ENCODE data around the gene OR10H1.
"Not testable (repeated sequence)": the region's sequence is repeated elsewhere in the genome, so short reads cannot be mapped to it uniquely, and the experiment has no call there.

Gene OR10H1

GRCh38 chr19:15846923-15847322, 31.5 kb upstream of the OR10H1 start:
- ChIA-PET POLR2A (no interaction called here), CTCF (no interaction called here)
- TF ChIP-seq, protein P1, sequence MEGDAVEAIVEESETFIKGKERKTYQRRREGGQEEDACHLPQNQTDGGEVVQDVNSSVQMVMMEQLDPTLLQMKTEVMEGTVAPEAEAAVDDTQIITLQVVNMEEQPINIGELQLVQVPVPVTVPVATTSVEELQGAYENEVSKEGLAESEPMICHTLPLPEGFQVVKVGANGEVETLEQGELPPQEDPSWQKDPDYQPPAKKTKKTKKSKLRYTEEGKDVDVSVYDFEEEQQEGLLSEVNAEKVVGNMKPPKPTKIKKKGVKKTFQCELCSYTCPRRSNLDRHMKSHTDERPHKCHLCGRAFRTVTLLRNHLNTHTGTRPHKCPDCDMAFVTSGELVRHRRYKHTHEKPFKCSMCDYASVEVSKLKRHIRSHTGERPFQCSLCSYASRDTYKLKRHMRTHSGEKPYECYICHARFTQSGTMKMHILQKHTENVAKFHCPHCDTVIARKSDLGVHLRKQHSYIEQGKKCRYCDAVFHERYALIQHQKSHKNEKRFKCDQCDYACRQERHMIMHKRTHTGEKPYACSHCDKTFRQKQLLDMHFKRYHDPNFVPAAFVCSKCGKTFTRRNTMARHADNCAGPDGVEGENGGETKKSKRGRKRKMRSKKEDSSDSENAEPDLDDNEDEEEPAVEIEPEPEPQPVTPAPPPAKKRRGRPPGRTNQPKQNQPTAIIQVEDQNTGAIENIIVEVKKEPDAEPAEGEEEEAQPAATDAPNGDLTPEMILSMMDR (IDR thresholded peaks at IDR 0.05; ENCODE audit: control extremely low read depth, extremely low read depth, low read depth, missing control alignments) = no peak
- DNase-seq (ENCODE audit: extremely low spot score) = no peak

DNA sequence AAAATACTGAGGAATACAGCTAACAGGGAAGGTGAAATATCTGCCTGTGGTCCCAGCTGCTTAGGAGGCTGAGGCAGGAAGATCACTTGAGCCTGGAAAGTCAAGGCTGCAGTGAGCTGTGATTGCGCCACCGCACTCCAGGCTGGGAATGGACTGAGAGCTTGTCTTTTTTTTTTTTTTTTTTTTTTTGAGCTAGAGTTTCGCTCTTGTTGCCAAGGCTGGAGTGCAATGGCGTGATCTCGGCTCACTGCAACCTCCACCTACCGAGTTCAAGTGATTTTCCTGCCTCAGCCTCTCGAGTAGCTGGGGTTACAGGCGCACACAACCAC, 28.4 kb upstream of the OR10H1 start:
- DNase-seq (ENCODE audit: extremely low spot score); CTCF ChIA-PET: not testable (repeated sequence)
- POLR2A ChIA-PET = interaction anchor here (0.5 to 0.7 kb wide), 3 partner anchors 10 to 1192 kb away, joined by 4 to 7 read pairs (median 4); no protein-coding TSS in a partner anchor

DNA sequence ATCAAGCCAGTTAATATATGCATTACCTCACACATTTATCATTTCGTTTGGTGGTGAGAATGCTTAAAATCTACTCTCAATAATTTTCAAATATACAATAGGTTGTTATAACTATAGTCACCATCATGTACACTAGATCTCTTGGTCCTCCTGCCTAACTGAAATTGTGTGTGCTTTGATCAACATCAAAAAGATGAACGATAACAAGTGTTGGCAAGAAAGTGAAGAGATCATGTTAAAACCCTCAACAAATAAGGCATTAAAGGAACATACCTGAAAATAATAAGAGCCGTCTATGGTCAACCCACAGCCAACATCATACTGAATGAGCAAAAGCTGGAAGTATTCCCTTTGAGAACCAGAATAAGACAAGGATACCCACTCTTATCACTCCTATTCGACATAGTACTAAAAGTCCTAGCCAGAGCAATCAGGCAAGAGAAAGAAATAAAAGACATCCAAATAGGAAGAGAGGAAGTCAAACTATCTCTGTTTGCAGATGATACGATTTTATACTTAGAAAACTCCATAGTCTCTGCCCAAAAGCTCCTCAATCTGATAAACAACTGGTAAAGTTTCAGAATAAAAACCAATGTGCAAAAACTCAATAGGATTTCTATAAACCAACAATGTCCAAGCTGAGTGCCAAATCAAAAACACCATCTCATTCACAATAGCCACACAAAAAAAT, 27.9 kb upstream of the OR10H1 start:
- TF ChIP-seq, protein P1 (IDR thresholded peaks at IDR 0.05; ENCODE audit: control extremely low read depth, extremely low read depth, low read depth, missing control alignments) = no peak
- ChIA-PET CTCF (no interaction called here), POLR2A (no interaction called here)
- no peak for DNase-seq (ENCODE audit: extremely low spot score)

- DNase-seq (ENCODE audit: extremely low spot score) = no peak
- ChIA-PET CTCF (no interaction called here), POLR2A (no interaction called here)
- TF ChIP-seq, protein P1 (IDR thresholded peaks at IDR 0.05; ENCODE audit: control extremely low read depth, extremely low read depth, low read depth, missing control alignments) = no peak
Measured at GRCh38 chr19:15841875-15842569, 26.6 kb upstream of the OR10H1 start.

DNA sequence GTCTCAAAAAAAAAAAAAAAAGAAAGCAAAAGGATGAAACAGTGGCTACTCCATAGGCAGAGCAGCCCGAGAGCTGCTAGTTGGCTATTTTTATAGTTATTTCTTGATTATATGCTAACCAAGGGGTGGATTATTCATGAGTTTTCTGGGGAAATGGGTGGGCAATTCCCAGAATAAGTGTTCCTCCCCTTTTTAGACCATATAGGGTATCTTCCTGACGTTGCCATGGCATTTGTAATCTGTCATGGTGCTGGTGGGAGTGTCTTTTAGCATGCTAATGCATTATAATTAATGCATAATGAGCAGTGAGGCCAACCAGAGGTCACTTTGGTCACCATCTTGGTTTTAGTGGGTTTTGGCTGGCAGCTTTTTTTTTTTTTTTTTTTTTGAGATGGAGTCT, 25.4 kb upstream of the OR10H1 start:
- TF ChIP-seq, protein P1 (IDR thresholded peaks at IDR 0.05; ENCODE audit: control extremely low read depth, extremely low read depth, low read depth, missing control alignments) = no peak
- no peak for DNase-seq (ENCODE audit: extremely low spot score)
- ChIA-PET CTCF (no interaction called here), POLR2A (no interaction called here)

DNA sequence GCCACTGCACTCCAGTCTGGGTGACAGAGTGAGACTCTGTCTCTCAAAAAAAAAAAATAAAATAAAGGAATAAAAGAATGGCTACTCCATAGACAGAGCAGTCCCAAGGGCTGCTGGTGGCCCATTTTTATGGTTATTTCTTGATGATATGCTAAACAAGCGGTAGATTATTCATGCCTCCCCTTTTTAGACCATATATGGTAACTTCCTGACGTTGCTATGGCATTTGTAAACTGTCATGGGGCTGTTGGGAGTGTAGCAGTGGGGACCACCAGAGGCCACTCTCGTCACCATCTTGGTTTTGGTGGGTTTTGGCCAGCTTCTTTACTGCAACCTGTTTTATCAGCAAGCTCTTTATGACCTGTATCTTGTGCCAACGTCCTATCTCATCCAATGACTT, 24.4 kb upstream of the OR10H1 start:
- CTCF ChIA-PET = interaction anchor here (1.1 kb wide), 1 partner anchor 15 kb away, joined by 3 read pairs; no protein-coding TSS in a partner anchor
- DNase-seq (ENCODE audit: extremely low spot score); POLR2A ChIA-PET: not testable (repeated sequence)

GRCh38 chr19:15838351-15838750, 22.9 kb upstream of the OR10H1 start:
- ChIA-PET CTCF (no interaction called here), POLR2A (interaction anchor here (0.8 kb wide), 1 partner anchor 1765 kb away, joined by 10 read pairs; no protein-coding TSS in a partner anchor)

More at GRCh38 chr19:15838351-15838750, 22.9 kb upstream of the OR10H1 start:
- no peak for DNase-seq (ENCODE audit: extremely low spot score)
- TF ChIP-seq, protein P1 (IDR thresholded peaks at IDR 0.05; ENCODE audit: control extremely low read depth, extremely low read depth, low read depth, missing control alignments) = no peak

Data from GM10248 (cell line).